ENCODE measurements around the gene ATG4B.
A peak's percentile ranks its signal among the peaks of the same experiment; 100 is the strongest.
"Not testable (repeated sequence)": the region's sequence is repeated elsewhere in the genome, so short reads cannot be mapped to it uniquely, and the experiment has no call there.

The ATG4B gene

GRCh38 chr2:241640165-241640795 lies 2.8 kb downstream of the ATG4B start:
- DNase-seq, result no peak

GRCh38 chr2:241641631-241642030 lies 4.1 kb downstream of the ATG4B start:
- no peak for DNase-seq

DNA sequence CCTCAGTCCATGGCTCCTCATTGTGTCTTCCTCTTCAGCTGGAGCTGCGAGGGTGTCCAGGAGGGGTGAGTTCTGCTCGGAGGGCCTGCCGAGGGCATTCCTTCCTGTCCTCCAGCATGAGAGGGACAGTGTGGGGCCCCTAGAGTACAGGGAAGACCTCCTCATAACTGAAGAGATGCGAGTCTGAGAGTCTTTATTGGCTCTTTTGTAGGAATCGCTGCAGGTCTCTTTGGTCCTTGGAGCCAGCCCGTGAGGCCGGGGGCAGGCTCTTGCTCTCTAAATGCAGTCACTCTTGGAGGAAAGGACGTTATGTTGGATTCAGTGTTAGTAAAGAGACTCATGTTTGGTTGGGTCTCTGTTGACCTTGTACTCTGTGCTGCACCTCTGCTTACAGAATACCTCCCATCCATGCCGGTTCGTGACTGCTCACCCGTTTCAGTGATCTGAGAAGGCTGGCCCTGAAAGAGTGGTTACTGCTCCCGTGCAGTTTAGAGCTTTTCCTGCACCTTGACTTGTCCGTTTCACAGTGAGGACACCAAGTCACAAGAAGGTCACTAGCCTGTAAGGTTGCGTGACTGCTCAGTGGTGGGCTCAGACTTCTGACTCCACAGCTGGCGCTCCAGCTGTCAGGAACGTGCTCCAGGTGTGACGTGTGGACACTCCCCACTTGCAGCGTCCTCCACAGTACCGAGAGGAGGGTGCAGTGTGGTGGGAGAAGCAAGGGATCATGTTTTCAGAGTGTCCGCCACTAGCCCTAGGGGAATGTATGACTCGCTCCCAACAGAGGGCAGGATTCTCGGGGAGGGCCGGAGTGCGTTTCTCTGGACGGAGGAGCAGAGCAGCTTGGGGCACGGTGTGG lies 7.8 kb downstream of the ATG4B start:
- DNase-seq, result no peak

DNA sequence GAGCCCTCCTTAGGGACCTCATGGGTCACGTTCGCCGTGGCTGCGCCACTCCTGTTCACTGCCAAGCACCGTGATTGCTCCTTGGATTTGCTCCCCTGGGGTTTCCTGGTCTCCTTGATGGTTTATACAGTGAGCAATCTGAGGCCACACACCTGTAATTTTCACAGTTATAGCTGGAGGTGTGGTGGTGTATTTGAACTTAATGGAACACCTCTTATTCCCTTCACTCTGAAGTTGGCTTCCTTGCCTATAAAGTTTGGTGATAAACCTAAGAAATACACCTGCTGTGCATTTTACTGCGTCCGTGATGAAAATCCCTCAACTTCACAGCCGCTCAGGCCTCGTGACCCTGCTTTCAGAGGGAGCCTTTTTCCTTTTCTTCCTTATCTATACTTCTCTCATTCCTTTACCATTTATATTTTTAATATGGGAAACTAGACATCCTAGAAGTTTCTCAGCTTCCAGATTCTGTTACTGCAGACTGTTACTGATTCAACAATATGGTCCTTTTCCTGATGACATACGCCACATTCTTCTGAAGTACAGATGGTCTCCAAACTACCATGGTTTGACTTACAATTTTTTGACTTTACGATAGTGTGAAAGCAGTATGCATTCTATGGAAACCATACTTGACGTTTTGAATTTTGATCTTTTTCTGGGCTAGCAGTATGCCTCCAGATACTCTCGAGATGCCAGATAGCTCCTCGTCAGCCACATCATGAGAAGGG lies 8.6 kb downstream of the ATG4B start:
- DNase-seq, result no peak

GRCh38 chr2:241648453-241648852 lies 11.0 kb downstream of the ATG4B start:
- no peak for DNase-seq

- no peak for DNase-seq
Measured at GRCh38 chr2:241649404-241649803, 11.9 kb downstream of the ATG4B start.

DNA sequence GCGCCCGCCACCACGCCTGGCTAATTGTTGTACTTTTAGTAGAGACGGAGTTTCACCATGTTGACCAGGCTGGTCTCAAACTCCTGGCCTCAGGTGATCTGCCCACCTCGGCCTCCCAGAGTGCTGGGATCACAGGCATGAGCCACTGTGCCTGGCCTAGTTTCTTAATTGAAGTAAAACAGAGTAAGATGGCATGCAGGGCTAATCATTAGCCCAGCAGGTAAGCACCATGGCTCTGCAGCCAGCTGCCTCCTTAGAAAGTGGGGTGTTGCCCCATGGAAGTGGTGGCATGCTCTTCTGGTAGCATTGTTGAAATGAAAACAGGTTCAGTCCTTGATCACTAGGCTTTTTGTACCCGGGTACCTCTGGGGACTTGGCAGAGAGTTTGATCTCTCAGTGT lies 12.4 kb downstream of the ATG4B start:
- no peak for DNase-seq

DNA sequence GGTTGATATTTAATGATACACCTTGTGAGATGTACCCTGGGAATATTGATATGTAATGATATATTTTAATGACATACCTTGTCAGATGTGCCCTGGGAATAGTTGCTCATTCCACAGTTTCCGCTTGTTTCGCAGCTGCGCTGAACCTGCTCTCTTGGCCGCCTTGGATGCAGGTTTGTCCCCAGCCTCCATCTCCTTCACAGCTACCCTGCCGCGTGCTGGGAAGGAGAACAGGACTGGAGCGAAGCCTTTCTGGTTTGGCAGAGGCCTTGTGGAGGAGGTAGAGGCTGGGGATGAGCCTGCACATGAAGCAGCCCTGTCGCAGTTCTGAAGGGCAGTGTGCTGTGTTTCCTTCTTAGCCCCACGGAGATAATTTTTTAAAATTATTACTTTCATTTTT lies 14.6 kb downstream of the ATG4B start:
- no peak for DNase-seq

GRCh38 chr2:241652722-241653121 lies 15.2 kb downstream of the ATG4B start:
- DNase-seq, result no peak

- DNase-seq, result no peak
Measured at GRCh38 chr2:241653210-241653750, 15.8 kb downstream of the ATG4B start.

DNA sequence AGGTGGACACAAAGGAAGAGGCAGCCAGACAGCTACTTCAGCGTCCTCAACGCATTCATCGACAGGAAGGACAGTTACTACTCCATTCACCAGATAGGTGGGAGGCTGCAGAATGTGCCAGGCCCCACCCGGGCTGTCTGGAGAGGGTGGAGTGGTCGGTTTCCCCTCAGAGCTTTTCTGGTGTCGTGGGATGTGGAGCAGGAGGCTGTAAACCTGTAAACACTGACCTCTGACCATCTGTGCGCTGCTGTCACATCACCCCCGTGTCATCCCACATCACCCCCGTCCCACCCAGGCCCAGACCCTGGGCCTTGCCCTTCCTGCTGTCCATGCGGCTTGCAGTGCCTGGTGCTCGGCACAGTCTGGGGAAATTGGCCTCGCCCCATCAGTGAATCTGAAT lies 17.1 kb downstream of the ATG4B start:
- DNase-seq, result no peak

GRCh38 chr2:241655516-241656189 lies 18.2 kb downstream of the ATG4B start:
- no peak for DNase-seq

GRCh38 chr2:241656190-241656741 lies 18.8 kb downstream of the ATG4B start:
- DNase-seq, result no peak

- DNase-seq, result no peak
Measured at GRCh38 chr2:241657786-241658254, 20.3 kb downstream of the ATG4B start.

GRCh38 chr2:241658296-241658695 lies 20.8 kb downstream of the ATG4B start:
- no peak for DNase-seq

GRCh38 chr2:241659150-241659739 lies 21.8 kb downstream of the ATG4B start:
- peak; percentile 26 for DNase-seq

DNA sequence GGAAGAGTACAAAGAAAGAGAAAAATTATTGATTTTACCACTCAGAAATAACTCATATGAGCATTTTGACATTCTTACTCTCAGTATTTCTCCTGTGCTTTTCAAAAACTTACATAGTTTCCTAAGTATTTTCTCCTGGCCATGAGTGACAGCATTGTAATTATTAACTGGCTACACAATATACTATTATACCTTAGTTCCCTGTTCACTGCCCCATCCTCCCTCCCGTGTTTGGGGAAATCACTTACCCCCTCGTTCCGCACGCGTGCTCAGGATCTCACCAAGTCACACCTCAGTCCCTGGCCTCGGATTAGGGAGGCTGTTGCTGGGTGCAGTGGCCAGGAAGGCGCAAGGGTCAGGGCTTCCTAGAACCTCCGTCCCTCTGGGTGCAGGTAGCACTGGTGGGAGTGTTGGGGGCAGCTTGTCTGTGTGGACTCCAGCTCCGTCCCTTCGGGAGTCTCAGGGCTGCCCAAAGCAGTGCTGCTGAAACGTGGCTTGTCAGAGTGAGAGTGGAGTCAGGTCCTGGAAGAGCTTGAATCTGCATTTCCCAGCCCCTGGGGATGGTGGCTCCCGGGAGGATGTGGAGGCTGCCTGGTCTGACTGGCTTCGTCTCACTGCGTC lies 23.2 kb downstream of the ATG4B start:
- DNase-seq, result no peak

GRCh38 chr2:241662731-241663130 lies 25.2 kb downstream of the ATG4B start:
- not testable (repeated sequence) for DNase-seq

DNA sequence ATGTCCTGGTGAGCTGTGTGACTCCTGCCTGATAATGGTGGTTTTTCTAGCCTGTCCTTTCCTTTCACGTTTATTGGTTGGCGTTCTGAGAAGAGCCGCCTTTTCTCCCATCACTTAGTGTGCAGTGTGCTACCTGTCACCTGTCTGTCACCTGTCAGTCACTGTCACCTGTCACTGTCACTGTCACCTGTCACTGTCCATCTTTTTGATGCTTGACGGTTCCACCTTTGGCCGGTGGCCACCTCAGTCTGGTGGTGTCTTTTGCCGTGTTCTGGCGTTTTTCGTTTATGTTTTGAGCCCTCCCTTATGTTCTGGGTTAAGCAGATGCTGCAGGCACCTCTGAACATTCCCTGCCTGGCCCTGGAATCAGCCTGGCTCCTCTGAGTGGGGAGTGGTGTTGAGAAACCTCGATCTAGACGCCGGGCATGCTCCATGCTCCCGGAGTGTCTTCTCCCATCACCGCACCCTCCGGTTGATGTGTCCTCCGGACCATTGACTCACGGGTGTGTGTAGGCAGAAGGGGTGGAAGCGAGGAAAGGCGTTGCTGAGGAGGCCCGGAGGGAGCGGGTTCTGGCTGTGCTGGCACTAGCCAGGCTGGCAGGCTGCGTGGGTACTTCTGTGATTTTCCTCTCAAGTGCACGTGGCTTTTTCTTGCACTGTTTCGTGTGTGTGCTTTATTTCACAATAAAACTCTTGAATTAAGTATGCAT lies 28.4 kb downstream of the ATG4B start:
- no peak for DNase-seq

GRCh38 chr2:241666627-241667400 lies 29.3 kb downstream of the ATG4B start:
- DNase-seq, result no peak
